IMR-90 (cell line): ENCODE measurements around the gene DPEP3. TPM values are rescaled to one million over a fixed set of nuclear protein-coding genes. Genes with fewer than 3 reads are reported as not detected.

Source experiments
- ATAC-seq: fragments of 200-7000 bp; cut with Tn5 transposase; 2 replicates; pipeline ENCODE4 v1.9.1; 2020; ENCODE audit warnings: low read depth, mild to moderate bottlenecking, moderate library complexity
- BruUV-seq: library from RNA; stranded (reverse); fragments of 400-500 nt; replicated peaks from 2 replicates; lab custom pipeline; 2021; lab: Mats Ljungman, UMichigan
- CTCF ChIA-PET: fragments of 300-600 bp; formaldehyde crosslinking; extraction: SDS; loops from one replicate; lab custom pipeline; 2021; ENCODE audit warnings: antibody characterized with exemption; lab: Yijun Ruan, JAX
- POLR2A ChIA-PET: fragments of 300-600 bp; sonication (Branson Sonifier 250); formaldehyde crosslinking; loops from one replicate; lab custom pipeline; 2022; ENCODE audit warnings: antibody characterized with exemption; ENCODE audit not compliant: unreplicated experiment; lab: Charles Lee
- DNase-seq: peaks from one replicate; pipeline ENCODE4 v3.0.0; 2013
- H2AFZ ChIP-seq: replicated peaks from 2 replicates; pipeline ENCODE3; 2013; ENCODE audit warnings: low read length, mild to moderate bottlenecking; ENCODE audit not compliant: poor library complexity
- H2AK5ac ChIP-seq: 2 replicates; pipeline ENCODE4 v1.6.1; 2013; ENCODE audit warnings: low read depth, low read length, inconsistent platforms
- H2AK9ac ChIP-seq: replicated peaks from 2 replicates; pipeline ENCODE3; 2013; ENCODE audit warnings: mild to moderate bottlenecking, low read depth, low read length, moderate library complexity; ENCODE audit not compliant: poor library complexity
- H2BK120ac ChIP-seq: 2 replicates; pipeline ENCODE4 v1.6.1; 2013; ENCODE audit warnings: low read depth, low read length, inconsistent platforms
- H2BK15ac ChIP-seq: 3 replicates; pipeline ENCODE4 v1.6.1; 2013; ENCODE audit warnings: low read depth, low read length, inconsistent platforms
- H2BK20ac ChIP-seq: 2 replicates; pipeline ENCODE4 v1.6.1; 2013; ENCODE audit warnings: low read depth, mild to moderate bottlenecking, inconsistent platforms, low read length, moderate library complexity
- H2BK5ac ChIP-seq: 2 replicates; pipeline ENCODE4 v1.6.1; 2013; ENCODE audit warnings: mild to moderate bottlenecking, low read depth, low read length, inconsistent platforms; ENCODE audit not compliant: poor library complexity, severe bottlenecking
- H3K14ac ChIP-seq: replicated peaks from 2 replicates; pipeline ENCODE4 v1.6.1; 2013; ENCODE audit warnings: low read depth, low read length, inconsistent platforms
- H3K18ac ChIP-seq: 2 replicates; pipeline ENCODE4 v1.6.1; 2013; ENCODE audit warnings: low read depth, low read length, control low read depth
- H3K23ac ChIP-seq: 2 replicates; pipeline ENCODE4 v1.6.1; 2013; ENCODE audit warnings: low read depth, low read length, inconsistent platforms
- H3K27ac ChIP-seq: 2 replicates; pipeline ENCODE4 v1.5.1; 2013; ENCODE audit warnings: mild to moderate bottlenecking, control low read depth, low read length; ENCODE audit not compliant: insufficient read depth
- H3K27me3 ChIP-seq: 2 replicates; pipeline ENCODE4 v1.6.1; 2013; ENCODE audit warnings: low read length; ENCODE audit not compliant: control insufficient read depth, insufficient read depth
- H3K36me3 ChIP-seq: 2 replicates; pipeline ENCODE4 v1.6.1; 2013; ENCODE audit warnings: low read length, mixed read lengths; ENCODE audit not compliant: control insufficient read depth, insufficient read depth
- H3K4ac ChIP-seq: 2 replicates; pipeline ENCODE4 v1.6.1; 2013; ENCODE audit warnings: low read depth, low read length, inconsistent platforms
- H3K4me1 ChIP-seq: 2 replicates; pipeline ENCODE4 v1.6.1; 2013; ENCODE audit warnings: low read length, mixed read lengths; ENCODE audit not compliant: control insufficient read depth, insufficient read depth
- H3K4me2 ChIP-seq: 2 replicates; pipeline ENCODE4 v1.6.1; 2013; ENCODE audit warnings: low read depth, mild to moderate bottlenecking, control low read depth, low read length, moderate library complexity
- H3K4me3 ChIP-seq: 2 replicates; pipeline ENCODE4 v1.5.1; 2013; ENCODE audit warnings: low read depth, mild to moderate bottlenecking, control low read depth, low read length, moderate library complexity; ENCODE audit not compliant: insufficient read depth
- H3K56ac ChIP-seq: 2 replicates; pipeline ENCODE4 v1.6.1; 2013; ENCODE audit warnings: low read length, inconsistent platforms; ENCODE audit not compliant: insufficient read depth; ENCODE audit errors: extremely low read depth
- H3K79me1 ChIP-seq, 2 experiments: 2 replicates each; pipeline ENCODE4 v1.6.1; 2013; ENCODE audit warnings: low read length in 2 of 2, inconsistent platforms in 1 of 2, low read depth in 1 of 2
- H3K9ac ChIP-seq: 2 replicates; pipeline ENCODE4 v1.6.1; 2013; ENCODE audit warnings: low read depth, low read length, control low read depth
- H3K9me1 ChIP-seq: 2 replicates; pipeline ENCODE4 v1.6.1; 2013; ENCODE audit warnings: low read length, inconsistent platforms; ENCODE audit not compliant: insufficient read depth
- H3K9me3 ChIP-seq: 2 replicates; pipeline ENCODE4 v1.6.1; 2013; ENCODE audit warnings: low read length; ENCODE audit not compliant: control insufficient read depth, insufficient read depth
- H4K20me1 ChIP-seq: 2 replicates; pipeline ENCODE4 v1.6.1; 2013; ENCODE audit warnings: low read length, inconsistent platforms; ENCODE audit not compliant: insufficient read depth
- H4K5ac ChIP-seq: 2 replicates; pipeline ENCODE4 v1.6.1; 2013; ENCODE audit warnings: mild to moderate bottlenecking, low read depth, low read length, control low read depth
- H4K8ac ChIP-seq, 2 experiments: 2 replicates each; pipeline ENCODE4 v1.6.1; 2013; ENCODE audit warnings: low read depth in 2 of 2, low read length in 2 of 2, control low read depth in 1 of 2, inconsistent platforms in 1 of 2
- H4K91ac ChIP-seq: 2 replicates; pipeline ENCODE4 v1.6.1; 2013; ENCODE audit warnings: low read depth, low read length, inconsistent platforms; ENCODE audit not compliant: insufficient read depth
- BHLHE40 ChIP-seq: fragments of 150-350 bp; IDR thresholded peaks from 2 replicates; pipeline ENCODE4 v1.6.1; 2016; ENCODE audit warnings: mild to moderate bottlenecking, low read depth, low read length
- CEBPB ChIP-seq: IDR thresholded peaks from 2 replicates; pipeline ENCODE4 v1.6.1; 2012; ENCODE audit warnings: low read depth, low read length, improper control_type of control experiment
- CHD1 ChIP-seq: IDR thresholded peaks from 2 replicates; pipeline ENCODE4 v1.6.1; 2012; ENCODE audit warnings: low read depth, low read length, improper control_type of control experiment
- CTCF ChIP-seq: conservative IDR thresholded peaks from 2 replicates; pipeline ENCODE4 v1.5.1; 2012; ENCODE audit warnings: mild to moderate bottlenecking, low read depth, low read length, improper control_type of control experiment
- ELK1 ChIP-seq: fragments of 150-350 bp; IDR thresholded peaks from 2 replicates; pipeline ENCODE4 v1.6.1; 2016; ENCODE audit warnings: low read depth, mild to moderate bottlenecking, low read length, moderate library complexity, borderline replicate concordance
- FOS ChIP-seq: fragments of 150-350 bp; IDR thresholded peaks from 2 replicates; pipeline ENCODE4 v1.6.1; 2016; ENCODE audit warnings: low read depth, low read length
- MAFK ChIP-seq: IDR thresholded peaks from 2 replicates; pipeline ENCODE4 v1.6.1; 2012; ENCODE audit warnings: low read depth, low read length, improper control_type of control experiment
- MAZ ChIP-seq: IDR thresholded peaks from 2 replicates; pipeline ENCODE4 v1.6.1; 2012; ENCODE audit warnings: low read depth, mild to moderate bottlenecking, low read length, improper control_type of control experiment, moderate library complexity, borderline replicate concordance
- MXI1 ChIP-seq: IDR thresholded peaks from 2 replicates; pipeline ENCODE4 v1.6.1; 2012; ENCODE audit warnings: low read depth, mild to moderate bottlenecking, low read length, moderate library complexity, borderline replicate concordance
- NFE2L2 ChIP-seq: fragments of 150-350 bp; IDR thresholded peaks from 2 replicates; pipeline ENCODE4 v1.6.1; 2016; ENCODE audit warnings: low read depth, mild to moderate bottlenecking, low read length
- POLR2A ChIP-seq: IDR thresholded peaks from 2 replicates; pipeline ENCODE4 v1.6.1; 2012; ENCODE audit warnings: mild to moderate bottlenecking, low read depth, low read length
- RAD21 ChIP-seq: IDR thresholded peaks from 2 replicates; pipeline ENCODE4 v1.6.1; 2012; ENCODE audit warnings: low read length, improper control_type of control experiment
- RFX5 ChIP-seq: IDR thresholded peaks from 2 replicates; pipeline ENCODE4 v1.8.0; 2012; ENCODE audit warnings: low read depth, mild to moderate bottlenecking, low read length, moderate library complexity
- USF2 ChIP-seq: fragments of 150-350 bp; IDR thresholded peaks from 2 replicates; pipeline ENCODE4 v1.6.1; 2017; ENCODE audit warnings: mild to moderate bottlenecking, antibody characterized with exemption, low read length, low read depth
- WGBS, 2 experiments: methylation state at CpG; one replicate each; pipeline versions ENCODE4 v1.1.5 to v1.1.7; 2013; ENCODE audit warnings: missing lambda C conversion rate in 2 of 2; ENCODE audit not compliant: insufficient read length in 1 of 2; ENCODE audit errors: extremely low coverage in 2 of 2; 5-methylcytosine and 5-hydroxymethylcytosine counted together
- dilution Hi-C: fragments of 300-500 bp; cut with HindIII; formaldehyde crosslinking; loops from one replicate; pipeline ENCODE4 v1.14.3; 2018; ENCODE audit warnings: low sequenced_read_pairs; ENCODE audit not compliant: unreplicated experiment
- in situ Hi-C: fragments of 300-500 bp; cut with MboI; formaldehyde crosslinking; loops from 3 replicates; pipeline ENCODE4 v1.14.3; 2019; ENCODE audit warnings: low sequenced_read_pairs, inconsistent platforms, mixed read lengths
- intact Hi-C: fragments of 100-400 bp; cut with micrococcal nuclease; formaldehyde crosslinking; loops from 2 replicates; pipeline ENCODE4 v1.10.0; 2022
- polyA plus RNA-seq, 3 experiments: library from polyadenylated mRNA; depleted of rRNA; stranded (reverse); fragments of >200 nt; gene quantifications; 2 replicates each; pipeline ENCODE4 v1.2.3, GENCODE V29; 2012; ENCODE audit warnings: low replicate concordance in 1 of 3
- total RNA-seq: library from RNA; depleted of rRNA; stranded (reverse); fragments of >200 nt; gene quantifications from 2 replicates; pipeline ENCODE4 v1.2.3, GENCODE V29; 2012

DPEP3 gene
- total and polyA plus RNA-seq, 2 of the 4 experiments (the other 2 are of a cell fraction): not detected

- Histone ChIP-seq H4K91ac (no peak within 1 kb of the TSS), H4K8ac (no peak within 1 kb of the TSS), H2AK5ac (no peak within 1 kb of the TSS), H4K5ac (no peak within 1 kb of the TSS), H3K14ac (no peak within 1 kb of the TSS), H3K9me3 (no peaks in the 10 kb centered on the region), H2BK5ac (no peak within 1 kb of the TSS), H3K79me1 (peaks cover 18 to 84% of the 10 kb centered on the region in 2 experiments), H3K4me2 (no peak within 1 kb of the TSS), H3K27me3 (no peaks in the 10 kb centered on the region), H3K36me3 (peaks cover 91% of the 10 kb centered on the region), H3K23ac (no peak within 1 kb of the TSS), H3K27ac (no peak within 1 kb of the TSS), H2BK120ac (no peak within 1 kb of the TSS), H2AK9ac (no peak within 1 kb of the TSS), H4K20me1 (peaks cover 67% of the 10 kb centered on the region), H3K56ac (no peak within 1 kb of the TSS), H2BK15ac (no peak within 1 kb of the TSS), H2AFZ (peak within 1 kb of the TSS; percentile 51), H3K9ac (no peak within 1 kb of the TSS), H2BK20ac (no peak within 1 kb of the TSS), H3K4me3 (no peak within 1 kb of the TSS), H3K9me1 (no peaks in the 10 kb centered on the region; the same call in 1 of the 2 replicates), H3K4me1 (no peaks in the 10 kb centered on the region), H3K4ac (no peak within 1 kb of the TSS), H3K18ac (no peak within 1 kb of the TSS)
- ChIA-PET CTCF (no interaction called here), POLR2A (no interaction called here)
- in situ Hi-C loops: loop anchor here (25.0 kb wide), 1 partner anchor 407 kb away; the partner anchor contains the start of gene RIPOR1
- DNase-seq (no peak), ATAC-seq (no peak)
- BruUV-seq: no TSS peak
- intact Hi-C loops: no loop called here
- 79% methylated on average over 7 of the region's 23 CpGs; no CpG with 5 or more reads in 1 of the 2 experiments for WGBS, 2 experiments
- TF ChIP-seq BHLHE40 (no peak), FOS (no peak), MXI1 (no peak), RAD21 (no peak), CEBPB (no peak), CHD1 (no peak), CTCF (no peak), MAZ (no peak), POLR2A (no peak), USF2 (no peak), RFX5 (no peak), ELK1 (no peak), MAFK (no peak), NFE2L2 (no peak)
- dilution Hi-C loops: no loop called here
These were observed 36.4 kb downstream of the DPEP3 start, which contains the start of gene LCAT for GRCh38 chr16:67943619-67944504. TSS of gene LCAT (minus strand) at chr16:67944120. CDS start at chr16:67944101, 19 bp downstream.
